Measurements from ENCODE around the gene PTF1A.

- TF ChIP-seq CTCF (IDR thresholded peaks at IDR 0.05), result no peak
- TF ChIP-seq FOSL2 (IDR thresholded peaks at IDR 0.05; ENCODE audit: borderline replicate concordance, low read depth), result no peak
- TF ChIP-seq YY1 (IDR thresholded peaks at IDR 0.05; ENCODE audit: low read depth), result no peak
- no peak for TF ChIP-seq RFX5 (IDR thresholded peaks at IDR 0.05; ENCODE audit: low read length)
- no peak for TF ChIP-seq RAD21 (IDR thresholded peaks at IDR 0.05; ENCODE audit: low read length)
- TF ChIP-seq SMC3 (IDR thresholded peaks at IDR 0.05; ENCODE audit: low read depth, low read length), result no peak
- TF ChIP-seq NFIC (IDR thresholded peaks at IDR 0.05; ENCODE audit: borderline replicate concordance), result no peak
- no peak for TF ChIP-seq EP300 (IDR thresholded peaks at IDR 0.05; ENCODE audit: borderline replicate concordance in 1 of 2, low read depth in 1 of 2, low read length in 1 of 2)
These were observed 43.9 kb upstream of the PTF1A start for GRCh38 chr10:23148214-23148613.
